GM12875 (cell line): ENCODE data around the gene PSENEN.
"Not testable (repeated sequence)": the region's sequence is repeated elsewhere in the genome, so short reads cannot be mapped to it uniquely, and the experiment has no call there.

Experiments used
- H3K4me3 ChIP-seq: one replicate; pipeline ENCODE4 v1.5.1; 2011; ENCODE audit warnings: low read depth, low read length, control low read depth
- CTCF ChIP-seq: IDR thresholded peaks from 2 replicates; pipeline ENCODE4 v1.5.1; 2011; ENCODE audit warnings: low read depth, mild to moderate bottlenecking, control low read depth, inconsistent platforms, low read length, moderate library complexity, borderline replicate concordance; ENCODE audit not compliant: insufficient read depth

Gene PSENEN

GRCh38 chr19:35760711-35761349 is 15.4 kb downstream of the PSENEN start:
- no peak for TF ChIP-seq CTCF
- no peak overlapping the region for H3K4me3 ChIP-seq

GRCh38 chr19:35764432-35765315 is 19.2 kb downstream of the PSENEN start:
- no peak overlapping the region for H3K4me3 ChIP-seq
- no peak for TF ChIP-seq CTCF

- no peak overlapping the region for H3K4me3 ChIP-seq
- no peak for TF ChIP-seq CTCF
These were observed 21.2 kb downstream of the PSENEN start for GRCh38 chr19:35766571-35767104.

GRCh38 chr19:35767288-35768081 is 22.0 kb downstream of the PSENEN start:
- no peak overlapping the region for H3K4me3 ChIP-seq
- TF ChIP-seq CTCF, result no peak

GRCh38 chr19:35768082-35768421 is 22.6 kb downstream of the PSENEN start:
- H3K4me3 ChIP-seq, result no peak overlapping the region

GRCh38 chr19:35772362-35772761 is 26.9 kb downstream of the PSENEN start:
- H3K4me3 ChIP-seq, result not testable (repeated sequence)

More at GRCh38 chr19:35768082-35768421, 22.6 kb downstream of the PSENEN start:
- no peak for TF ChIP-seq CTCF

GRCh38 chr19:35773020-35773806 is 27.8 kb downstream of the PSENEN start:
- no peak for TF ChIP-seq CTCF
- no peak overlapping the region for H3K4me3 ChIP-seq
